Kidney (tissue), 14 donors: ENCODE data around the gene TRMT1. TPM values are rescaled to one million over a fixed set of nuclear protein-coding genes. Genes with fewer than 3 reads are reported as not detected.

Experiments used
- DNase-seq, 5 donors: peaks; one replicate each; pipeline ENCODE4 v3.0.0-alpha.2; 2013 to 2020
- FAIRE-seq: peaks from 2 replicates; lab custom pipeline; 2012; peaks lifted over from hg19 to GRCh38; lab: Jason Lieb, UNC
- H3K27ac ChIP-seq, 2 donors: one replicate each; pipeline ENCODE4 v1.7.0; 2013; ENCODE audit warnings: low read depth in 2 of 2, low read length in 2 of 2, inconsistent platforms in 1 of 2
- H3K27me3 ChIP-seq: one replicate; pipeline ENCODE4 v1.7.1; 2013; ENCODE audit warnings: low read length, inconsistent platforms; ENCODE audit not compliant: control insufficient read depth, insufficient read depth
- H3K36me3 ChIP-seq, 3 donors: one replicate each; pipeline versions ENCODE4 v1.7.0 to v1.7.1; 2013; ENCODE audit warnings: low read length in 3 of 3, control low read depth in 1 of 3, inconsistent platforms in 1 of 3; ENCODE audit not compliant: insufficient read depth in 3 of 3, control insufficient read depth in 2 of 3
- H3K4me1 ChIP-seq, 3 donors: one replicate each; pipeline versions ENCODE4 v1.7.0 to v1.7.1; 2013; ENCODE audit warnings: low read length in 3 of 3, inconsistent platforms in 1 of 3, low read depth in 1 of 3; ENCODE audit not compliant: control insufficient read depth in 2 of 3, insufficient read depth in 2 of 3
- H3K4me3 ChIP-seq, 3 donors: one replicate each; pipeline versions ENCODE4 v1.7.0 to v1.8.1; 2013; ENCODE audit warnings: low read length in 3 of 3, control low read depth in 1 of 3, inconsistent platforms in 1 of 3
- H3K9ac ChIP-seq, 3 donors: one replicate each; pipeline versions ENCODE4 v1.7.0 to v1.7.1; 2013; ENCODE audit warnings: low read length in 3 of 3, control low read depth in 1 of 3, inconsistent platforms in 1 of 3
- H3K9me3 ChIP-seq, 3 donors: one replicate each; pipeline versions ENCODE4 v1.7.0 to v1.7.1; 2013; ENCODE audit warnings: low read length in 3 of 3, control low read depth in 1 of 3, inconsistent platforms in 1 of 3; ENCODE audit not compliant: control insufficient read depth in 2 of 3, insufficient read depth in 1 of 3
- CTCF ChIP-seq: IDR thresholded peaks from 3 replicates; pipeline ENCODE4 v1.5.1; 2012; ENCODE audit warnings: mild to moderate bottlenecking, moderate library complexity, borderline replicate concordance; ENCODE audit not compliant: insufficient read depth; ENCODE audit errors: extremely low read depth
- intact Hi-C: fragments of 100-400 bp; cut with DNase I; formaldehyde crosslinking; loops from one replicate; pipeline ENCODE4 v1.11.1; 2022
- polyA plus RNA-seq: library from polyadenylated mRNA; stranded (reverse); fragments of 350-450 nt; fragmentation: Illumina TruSeq; extraction: RNeasy Lipid Tissue Mini Kit (QIAGEN cat#74804); gene quantifications from one replicate; pipeline ENCODE4 v1.2.3, GENCODE V29; 2014; ENCODE audit warnings: low read depth, low replicate concordance; ENCODE audit not compliant: insufficient read depth
- total RNA-seq: library from RNA; stranded (reverse); fragmentation: NEBNext Ultra II Directional; extraction: Animal tissue kit (Norgen Biotek cat#: 25700); gene quantifications from one replicate; pipeline ENCODE4 v1.2.1, GENCODE V29; 2021
- donor health status: control.
- donor health status: control.
- donor health status: control.
- donor health status: control.
- donor health status: control.
- donor health status: DM: yes; HTN: yes; CAD: no.
- donor health status: Normal renal cell carcinoma (clear cell type).

TRMT1 gene
- total and polyA plus RNA-seq, 2 donors from 2014 or later, result 22.7 to 40.0 TPM

- peak within 1 kb of the TSS; percentile 23 to 39 for H3K27ac ChIP-seq
- H3K4me1 ChIP-seq, result peaks cover 2 to 34% (median 14%) of the 10 kb centered on the region in 3 donors
Observed at GRCh38 chr19:13117772-13118423, 1.4 kb upstream of the TRMT1 start, which contains the start of gene NACC1. Gene NACC1 (plus strand): TSS chr19:13118264. CDS start chr19:13135208, 16,944 bp downstream.

GRCh38 chr19:13117176-13117771 lies 734 bp upstream of the TRMT1 start:
- intact Hi-C loops, result no loop called here
- DNase-seq (no peak), FAIRE-seq (no peak)
- H3K4me1 ChIP-seq, result peaks cover 2 to 34% (median 14%) of the 10 kb centered on the region in 3 donors
- H3K27ac ChIP-seq, result peak overlapping the region; percentile 3 to 39
- peak overlapping the region; percentile 91 to 98 (median 93) for H3K4me3 ChIP-seq
- no peaks in the 10 kb centered on the region for H3K27me3 ChIP-seq
- H3K9me3 ChIP-seq, result no peaks in the 10 kb centered on the region
- no peak for TF ChIP-seq CTCF
- H3K9ac ChIP-seq, result peak overlapping the region in 2 of 3 donors; percentile 71 to 84
- peaks cover 0 to 2% (median 0%) of the 10 kb centered on the region in 3 donors for H3K36me3 ChIP-seq

More at GRCh38 chr19:13117772-13118423, 1.4 kb upstream of the TRMT1 start, which contains the start of gene NACC1:
- Histone ChIP-seq H3K4me3 (peak within 1 kb of the TSS; percentile 60 to 98 (median 91)), H3K36me3 (no peaks in the 10 kb centered on the region), H3K27me3 (no peaks in the 10 kb centered on the region), H3K9me3 (no peaks in the 10 kb centered on the region), H3K9ac (peak within 1 kb of the TSS; percentile 22 to 84 (median 27))
- FAIRE-seq (no peak), DNase-seq (peak; percentile 92 to 96 (median 93))
- TF ChIP-seq CTCF, result no peak
- intact Hi-C loops, result no loop called here

- peak overlapping the region; percentile 64 to 91 (median 84) for H3K9ac ChIP-seq
- peaks cover 2 to 28% (median 14%) of the 10 kb centered on the region in 3 donors for H3K4me1 ChIP-seq
- peaks cover 0 to 2% (median 0%) of the 10 kb centered on the region in 3 donors for H3K36me3 ChIP-seq
- FAIRE-seq (no peak), DNase-seq (peak in 1 of 5 donors; percentile 50)
- peak overlapping the region; percentile 91 to 98 (median 93) for H3K4me3 ChIP-seq
- TF ChIP-seq CTCF, result no peak
- intact Hi-C loops, result no loop called here
- H3K27me3 ChIP-seq, result no peaks in the 10 kb centered on the region
- no peaks in the 10 kb centered on the region for H3K9me3 ChIP-seq
- no peak overlapping the region for H3K27ac ChIP-seq
Observed at GRCh38 chr19:13115936-13116281, 631 bp downstream of the TRMT1 start.
